ENCODE data around the gene OTOG.

OTOG gene, protein sequence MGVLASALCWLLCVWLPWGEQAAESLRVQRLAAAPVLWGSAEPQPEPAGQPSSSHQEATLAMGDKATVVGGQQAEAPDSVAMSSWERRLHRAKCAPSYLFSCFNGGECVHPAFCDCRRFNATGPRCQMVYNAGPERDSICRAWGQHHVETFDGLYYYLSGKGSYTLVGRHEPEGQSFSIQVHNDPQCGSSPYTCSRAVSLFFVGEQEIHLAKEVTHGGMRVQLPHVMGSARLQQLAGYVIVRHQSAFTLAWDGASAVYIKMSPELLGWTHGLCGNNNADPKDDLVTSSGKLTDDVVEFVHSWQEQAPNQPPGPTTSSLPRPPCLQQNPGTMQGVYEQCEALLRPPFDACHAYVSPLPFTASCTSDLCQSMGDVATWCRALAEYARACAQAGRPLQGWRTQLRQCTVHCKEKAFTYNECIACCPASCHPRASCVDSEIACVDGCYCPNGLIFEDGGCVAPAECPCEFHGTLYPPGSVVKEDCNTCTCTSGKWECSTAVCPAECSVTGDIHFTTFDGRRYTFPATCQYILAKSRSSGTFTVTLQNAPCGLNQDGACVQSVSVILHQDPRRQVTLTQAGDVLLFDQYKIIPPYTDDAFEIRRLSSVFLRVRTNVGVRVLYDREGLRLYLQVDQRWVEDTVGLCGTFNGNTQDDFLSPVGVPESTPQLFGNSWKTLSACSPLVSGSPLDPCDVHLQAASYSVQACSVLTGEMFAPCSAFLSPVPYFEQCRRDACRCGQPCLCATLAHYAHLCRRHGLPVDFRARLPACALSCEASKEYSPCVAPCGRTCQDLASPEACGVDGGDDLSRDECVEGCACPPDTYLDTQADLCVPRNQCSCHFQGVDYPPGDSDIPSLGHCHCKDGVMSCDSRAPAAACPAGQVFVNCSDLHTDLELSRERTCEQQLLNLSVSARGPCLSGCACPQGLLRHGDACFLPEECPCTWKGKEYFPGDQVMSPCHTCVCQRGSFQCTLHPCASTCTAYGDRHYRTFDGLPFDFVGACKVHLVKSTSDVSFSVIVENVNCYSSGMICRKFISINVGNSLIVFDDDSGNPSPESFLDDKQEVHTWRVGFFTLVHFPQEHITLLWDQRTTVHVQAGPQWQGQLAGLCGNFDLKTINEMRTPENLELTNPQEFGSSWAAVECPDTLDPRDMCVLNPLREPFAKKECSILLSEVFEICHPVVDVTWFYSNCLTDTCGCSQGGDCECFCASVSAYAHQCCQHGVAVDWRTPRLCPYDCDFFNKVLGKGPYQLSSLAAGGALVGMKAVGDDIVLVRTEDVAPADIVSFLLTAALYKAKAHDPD (N-terminal part only)

GRCh38 chr11:17547051-17547577, at the start of gene OTOG:
TSS of gene OTOG (plus strand) at chr11:17547259. CDS start at chr11:17547373, 114 bp downstream.
- no peak for DNase-seq (ENCODE audit: low spot score)

DNA sequence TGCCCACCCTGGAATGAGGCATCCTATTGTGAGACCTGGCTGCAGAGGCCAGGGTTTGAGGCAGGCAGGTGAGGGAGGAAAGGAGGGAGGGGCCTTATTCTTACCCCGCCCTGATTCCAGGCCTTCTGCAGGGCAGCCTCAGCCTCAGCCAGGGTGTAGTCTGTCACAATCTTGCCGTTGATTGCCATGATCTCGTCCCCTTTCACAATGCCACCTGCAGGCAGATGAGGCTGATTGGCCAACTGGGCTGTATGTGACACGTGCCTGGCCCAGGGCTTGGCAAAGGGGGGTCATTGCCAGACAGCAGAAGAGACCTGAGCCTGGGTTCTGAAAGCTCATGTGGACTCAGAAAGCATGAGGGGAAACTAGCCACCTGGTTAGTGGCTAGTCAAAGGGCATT, 49.0 kb upstream of the OTOG start:
- DNase-seq (ENCODE audit: low spot score): no peak

DNA sequence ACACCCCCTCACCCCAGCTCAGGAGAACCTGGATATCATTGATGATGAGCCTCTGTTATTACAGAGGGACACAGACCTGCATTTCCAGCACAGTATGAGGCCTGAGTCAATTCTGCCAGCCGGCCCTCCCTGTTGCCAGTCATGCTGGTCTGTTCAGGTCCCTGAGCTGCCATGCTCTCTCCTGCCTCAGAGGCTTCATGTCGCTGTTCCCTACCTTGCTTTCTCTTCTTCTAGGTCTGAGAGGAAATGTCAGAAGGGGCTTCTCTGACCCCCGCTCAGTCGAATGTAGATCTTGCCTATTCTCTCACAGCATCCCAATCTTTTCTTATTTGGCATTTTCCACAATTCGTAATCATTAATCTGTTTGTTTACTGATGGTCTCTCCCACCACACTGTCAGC, 48.6 kb upstream of the OTOG start:
- DNase-seq (ENCODE audit: low spot score): no peak

DNA sequence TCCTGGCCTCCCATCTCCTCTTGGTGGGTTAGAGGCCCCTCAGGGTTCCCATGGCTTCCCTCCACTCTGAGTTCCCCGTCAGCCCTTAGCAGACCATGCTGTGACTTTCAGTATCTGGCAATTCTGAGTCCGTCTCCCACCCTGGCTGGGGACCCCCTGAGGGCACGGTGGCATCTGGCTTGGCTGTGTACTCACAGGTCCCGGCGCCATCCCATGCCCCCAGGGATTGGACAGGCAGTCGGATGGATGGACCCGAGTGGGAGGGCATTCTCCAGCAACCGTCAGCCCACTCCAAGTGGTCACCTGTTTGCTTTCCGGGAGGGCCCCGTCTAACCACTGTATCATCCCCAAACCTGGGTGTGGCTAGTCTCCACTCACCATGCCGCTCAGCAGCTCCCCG, 46.4 kb upstream of the OTOG start:
- DNase-seq (ENCODE audit: low spot score): no peak

- no peak for DNase-seq (ENCODE audit: low spot score)
Observed at GRCh38 chr11:17502630-17503029, 44.4 kb upstream of the OTOG start.

DNA sequence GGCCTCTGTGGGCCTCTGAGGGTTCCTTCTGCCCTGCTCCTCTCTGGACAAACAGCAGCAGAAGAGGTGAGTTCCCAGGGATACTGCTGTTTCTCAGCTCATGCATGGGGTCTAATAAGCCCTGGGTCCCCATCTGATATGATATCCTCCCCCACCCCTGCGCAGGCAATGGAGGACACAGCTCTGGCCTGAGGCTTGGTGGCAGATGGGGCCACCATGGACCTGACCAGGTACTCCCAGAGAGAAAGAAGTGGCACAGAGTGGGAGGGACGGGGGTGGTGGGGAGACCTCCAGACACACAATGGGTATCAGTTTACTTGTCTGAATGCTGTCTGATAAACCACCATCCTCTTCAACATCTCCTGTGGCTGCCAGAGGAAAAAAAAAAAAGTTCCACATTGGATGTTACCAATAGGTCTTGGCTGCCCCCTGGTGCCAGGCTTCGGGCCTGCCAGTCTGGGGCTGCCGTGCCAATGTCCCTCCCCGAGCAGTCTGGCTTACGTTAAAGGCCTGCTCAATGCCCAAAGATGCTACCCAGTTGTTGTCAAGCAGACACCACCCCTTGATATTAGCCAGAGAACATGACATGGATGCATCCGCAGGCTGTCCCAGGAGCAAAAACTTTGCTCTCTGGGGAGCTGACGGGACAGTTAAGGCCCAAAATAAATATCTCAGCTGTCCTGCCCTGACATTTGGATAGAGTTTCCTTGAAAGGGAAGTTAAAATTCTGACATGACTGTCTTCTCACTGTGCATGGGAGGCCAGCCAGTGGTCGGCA, 42.5 kb upstream of the OTOG start:
- peak; percentile 46 for DNase-seq (ENCODE audit: low spot score)

- DNase-seq (ENCODE audit: low spot score): no peak
Observed at GRCh38 chr11:17505146-17505545, 41.9 kb upstream of the OTOG start.

- no peak for DNase-seq (ENCODE audit: low spot score)
Observed at GRCh38 chr11:17506314-17506713, 40.7 kb upstream of the OTOG start.

DNA sequence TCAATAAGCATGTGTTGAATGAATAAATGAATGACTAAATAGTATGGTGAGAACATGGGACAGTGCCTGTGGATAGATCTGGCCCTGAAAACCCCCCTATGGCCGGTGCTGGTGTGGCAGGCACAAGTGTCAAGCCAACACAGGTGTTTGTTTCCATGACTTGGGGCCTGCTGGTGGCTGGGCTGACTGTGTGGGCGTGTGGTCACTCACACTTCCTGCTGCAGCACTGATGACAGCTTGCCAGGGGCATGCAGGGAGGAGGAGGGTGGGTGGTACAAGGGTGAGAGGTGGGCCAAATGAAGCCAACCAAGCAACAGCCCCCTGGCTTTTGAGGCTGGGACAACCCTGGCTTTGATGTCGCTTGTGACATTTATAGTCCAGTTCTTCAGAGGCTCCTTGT, 40.1 kb upstream of the OTOG start:
- DNase-seq (ENCODE audit: low spot score): no peak

GRCh38 chr11:17507773-17508172, 39.3 kb upstream of the OTOG start:
- DNase-seq (ENCODE audit: low spot score): no peak

GRCh38 chr11:17508306-17508705, 38.8 kb upstream of the OTOG start:
- DNase-seq (ENCODE audit: low spot score): no peak

DNA sequence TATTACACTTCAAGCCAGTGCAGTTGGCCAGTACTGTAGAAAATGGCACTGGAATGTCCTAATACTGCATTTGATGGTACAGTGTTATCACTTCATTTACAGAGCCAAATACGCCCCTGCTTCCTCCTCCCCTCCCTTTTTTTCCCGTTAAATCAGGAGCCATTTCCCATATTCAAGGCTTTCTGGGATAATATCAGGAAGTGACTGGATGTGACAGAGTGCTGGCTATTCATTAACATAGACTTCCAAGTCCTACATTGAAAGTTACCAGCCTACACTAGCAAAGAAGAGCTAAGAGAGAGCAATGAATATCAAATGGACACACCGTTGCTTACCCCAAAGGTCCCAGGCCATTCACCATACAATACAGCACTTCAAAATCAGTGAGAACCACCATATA, 38.3 kb upstream of the OTOG start:
- no peak for DNase-seq (ENCODE audit: low spot score)

DNA sequence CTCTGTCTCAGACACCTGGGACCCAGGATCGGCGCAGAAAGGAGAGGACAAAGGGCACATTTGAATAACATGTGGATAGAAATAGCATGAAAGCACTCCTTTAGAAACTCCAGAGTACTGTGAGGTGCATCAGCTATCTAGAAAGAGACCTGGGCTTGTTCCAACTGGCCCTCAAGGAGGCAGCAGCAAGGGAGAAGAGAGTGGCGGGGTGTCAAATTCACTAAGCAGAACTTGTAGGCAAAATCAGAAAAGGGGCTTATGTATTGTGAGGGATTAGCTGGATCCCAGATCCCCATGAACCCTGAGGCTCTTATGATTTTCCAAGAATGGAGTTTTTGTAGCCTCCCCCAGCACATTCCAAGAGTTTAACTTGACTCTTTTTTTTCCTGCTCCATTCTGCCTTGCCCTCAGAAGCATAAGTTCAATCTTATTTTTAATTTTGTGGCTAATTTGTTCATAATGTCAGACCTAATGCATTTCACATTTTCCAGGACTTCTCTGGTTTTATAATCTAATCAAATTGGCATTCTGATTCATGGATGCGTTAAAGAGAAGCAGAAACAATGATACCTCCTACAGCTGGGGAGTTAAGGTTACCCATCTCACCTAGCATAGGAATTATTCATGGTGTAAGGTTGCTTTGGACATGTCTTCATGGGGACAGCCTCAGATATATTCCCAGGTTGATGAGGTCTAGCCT, 36.4 kb upstream of the OTOG start:
- no peak for DNase-seq (ENCODE audit: low spot score)

GRCh38 chr11:17511571-17511970, 35.5 kb upstream of the OTOG start:
- no peak for DNase-seq (ENCODE audit: low spot score)

DNA sequence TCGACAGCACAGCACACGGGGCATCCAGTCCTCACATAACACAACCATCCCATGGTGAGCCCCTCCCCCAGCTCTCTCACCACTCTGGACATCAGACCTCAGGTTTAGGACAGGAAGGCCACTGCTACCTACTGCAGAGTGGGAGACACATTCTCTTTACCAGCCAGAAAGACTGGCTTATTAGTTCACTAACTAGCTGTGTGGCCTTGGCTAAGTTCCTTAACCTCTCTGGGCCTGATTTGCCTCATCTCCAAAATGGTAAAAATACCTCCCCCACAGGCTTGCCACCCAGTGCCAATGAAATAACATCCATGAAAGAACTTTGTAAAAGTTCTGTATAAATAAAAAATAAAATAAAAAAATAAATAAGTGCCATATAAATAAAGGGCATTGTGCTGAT, 35.0 kb upstream of the OTOG start:
- DNase-seq (ENCODE audit: low spot score): no peak

DNA sequence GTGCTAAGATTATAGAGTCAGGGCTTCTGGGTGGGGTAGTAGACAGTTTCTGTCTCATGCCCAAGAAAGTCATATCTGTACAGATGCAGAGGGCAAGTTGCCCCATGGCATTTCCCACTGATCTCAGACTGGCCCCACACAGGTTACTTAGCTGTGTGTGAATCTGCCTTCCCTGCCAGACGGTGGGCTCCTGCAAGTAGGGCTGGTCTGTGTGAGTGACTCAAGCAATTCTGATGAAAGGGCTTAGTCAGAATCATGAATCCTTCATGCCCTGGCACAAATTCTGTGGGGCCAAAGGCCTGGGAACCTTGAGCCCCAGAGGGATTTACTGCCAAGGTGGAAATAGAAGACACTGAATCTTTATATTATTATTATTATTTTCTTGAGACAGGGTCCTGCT, 33.2 kb upstream of the OTOG start:
- no peak for DNase-seq (ENCODE audit: low spot score)

GRCh38 chr11:17514476-17514875, 32.6 kb upstream of the OTOG start:
- no peak for DNase-seq (ENCODE audit: low spot score)

DNA sequence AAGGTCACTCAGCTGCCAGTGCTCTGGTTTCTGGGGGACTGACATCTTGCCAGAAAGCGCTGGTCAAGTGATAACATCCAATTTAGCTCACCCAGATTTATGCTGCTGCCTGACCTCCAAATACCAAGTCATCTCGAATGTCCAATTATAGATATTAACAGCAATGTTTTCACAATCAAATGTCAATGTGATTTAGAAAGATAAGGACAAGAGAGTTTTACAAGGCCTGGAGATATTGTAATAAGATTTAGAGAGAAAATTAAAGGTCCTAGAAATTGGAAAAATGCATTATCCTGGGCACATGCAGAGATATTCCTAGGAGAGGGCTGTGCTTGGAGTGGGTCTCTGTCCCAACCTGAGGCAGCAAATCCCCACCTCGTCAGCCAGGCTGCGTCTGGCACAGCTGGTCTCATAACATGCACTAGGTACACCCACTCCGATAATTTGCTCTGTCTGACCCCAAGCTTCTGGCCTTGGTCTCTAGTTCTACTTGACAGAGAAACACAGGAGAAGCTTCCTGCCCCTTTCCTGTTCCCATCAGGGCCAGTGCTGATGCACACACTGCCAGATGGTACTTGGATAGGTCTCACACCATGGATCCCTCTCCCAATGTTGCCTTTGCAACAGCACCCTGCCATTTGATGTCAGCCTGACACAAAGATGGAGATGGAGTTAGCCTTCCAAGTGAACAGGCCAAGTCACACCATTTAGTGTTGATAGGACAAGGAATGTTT, 31.4 kb upstream of the OTOG start:
- no peak for DNase-seq (ENCODE audit: low spot score)

GRCh38 chr11:17516551-17517150, 30.4 kb upstream of the OTOG start:
- DNase-seq (ENCODE audit: low spot score): no peak

DNA sequence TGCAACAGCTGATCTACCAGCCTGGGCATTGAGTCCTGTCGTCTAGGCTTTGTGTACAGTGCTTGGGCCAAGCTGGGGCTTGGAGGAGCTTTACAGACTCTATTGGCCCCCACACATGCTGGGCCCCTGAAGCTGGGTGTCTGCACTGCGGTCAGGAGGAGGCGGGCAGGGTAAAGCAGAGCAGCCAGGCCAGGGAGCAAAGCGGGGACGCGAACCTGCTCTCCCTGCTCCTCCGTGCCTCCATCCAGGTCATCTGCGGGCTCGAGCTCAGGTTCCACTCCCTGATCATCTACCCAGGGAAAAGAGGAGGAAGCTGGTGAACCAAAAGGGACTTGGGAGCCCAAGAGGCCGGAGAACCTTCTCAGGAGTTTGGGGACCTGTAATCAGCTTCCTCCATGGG, 29.9 kb upstream of the OTOG start:
- no peak for DNase-seq (ENCODE audit: low spot score)
